Gastrocnemius medialis (tissue), 4 donors: Measurements from ENCODE around the gene CWC27. TPM values are rescaled to one million over a fixed set of nuclear protein-coding genes. Genes with fewer than 3 reads are reported as not detected.
A peak's percentile ranks its signal among the peaks of the same experiment; 100 is the strongest.

Source experiments
- ATAC-seq, 2 donors: fragments of 150-250 bp; one replicate each; pipeline ENCODE4 v1.9.1; 2016
- DNase-seq, 2 donors: peaks; one replicate each; pipeline ENCODE4 v3.0.0-alpha.2; 2019
- H3K27ac ChIP-seq, 4 donors: fragments of 200-600 bp; sonication (generic); 1 replicate in 1 of 4; 2 replicates in 3 of 4; pipeline ENCODE4 v1.5.1; 2016 to 2018; ENCODE audit warnings: mild to moderate bottlenecking in 2 of 4, moderate library complexity in 1 of 4
- H3K27me3 ChIP-seq, 3 donors: fragments of 200-600 bp; sonication (generic) in 2 of 3; 1 replicate in 1 of 3; 2 replicates in 2 of 3; pipeline versions ENCODE4 v1.5.1 to v1.6.0; 2016 to 2019; ENCODE audit warnings: mild to moderate bottlenecking in 1 of 3, moderate library complexity in 1 of 3
- H3K36me3 ChIP-seq, 2 donors: fragments of 200-600 bp; sonication (generic) in 1 of 2; one replicate each; pipeline ENCODE4 v1.5.1; 2017 to 2018
- H3K4me1 ChIP-seq, 2 donors: fragments of 200-600 bp; sonication (generic) in 1 of 2; one replicate each; pipeline ENCODE4 v1.5.1; 2016 to 2017; ENCODE audit warnings: mild to moderate bottlenecking in 2 of 2
- H3K4me3 ChIP-seq, 4 donors: fragments of 200-600 bp; sonication (generic) in 3 of 4; 1 replicate in 1 of 4; 2 replicates in 3 of 4; pipeline ENCODE4 v1.5.1; 2016 to 2019; ENCODE audit warnings: mild to moderate bottlenecking in 2 of 4
- H3K9me3 ChIP-seq, 3 donors: fragments of 200-600 bp; sonication (generic) in 2 of 3; 1 replicate in 1 of 3; 2 replicates in 2 of 3; pipeline ENCODE4 v1.5.1; 2016 to 2019
- CTCF ChIP-seq, 5 experiments: fragments of 450-650 bp in 3 of 5; fragments of 200-600 bp in 2 of 5; sonication (generic) in 2 of 5; IDR thresholded peaks in 4 of 5; conservative IDR thresholded peaks in 1 of 5; 1 replicate in 4 of 5; 2 replicates in 1 of 5; pipeline ENCODE4 v1.5.1; 2016 to 2019; ENCODE audit warnings: antibody characterized with exemption in 5 of 5, mild to moderate bottlenecking in 3 of 5, moderate library complexity in 3 of 5
- POLR2A ChIP-seq, 2 donors: fragments of 450-650 bp; IDR thresholded peaks; one replicate each; pipeline ENCODE4 v1.6.1; 2017; ENCODE audit warnings: antibody characterized with exemption in 2 of 2, mild to moderate bottlenecking in 2 of 2, moderate library complexity in 2 of 2
- in situ Hi-C, 4 donors: fragments of 200-750 bp; cut with MboI; loops; one replicate each; pipeline versions ENCODE4 v1.15.0 to v1.8.0; 2017; ENCODE audit warnings: low sequenced_read_pairs in 4 of 4
- intact Hi-C: fragments of 100-400 bp; cut with DNase I; formaldehyde crosslinking; loops from one replicate; pipeline ENCODE4 v1.15.1; 2023; ENCODE audit warnings: low total_unique reads
- total RNA-seq, 4 donors: library from RNA; depleted of rRNA; stranded (reverse); fragments of >200 nt; gene quantifications; one replicate each; pipeline versions ENCODE4 v1.1.0 to v1.2.3, GENCODE V29; 2016

CWC27 gene
- total RNA-seq, 4 donors from 2014 or later, result 8.4 to 10.7 (median 8.6) TPM

GRCh38 chr5:64775291-64775690, 6.6 kb downstream of the CWC27 start:
- no peak for ATAC-seq
- Histone ChIP-seq H3K27me3 (no peaks in the 10 kb centered on the region), H3K36me3 (no peaks in the 10 kb centered on the region), H3K4me1 (peaks cover 9 to 12% of the 10 kb centered on the region in 2 donors), H3K9me3 (no peaks in the 10 kb centered on the region), H3K4me3 (no peak overlapping the region), H3K27ac (no peak overlapping the region)
- in situ Hi-C loops, result no loop called here
- no peak for DNase-seq
- intact Hi-C loops, result no loop called here
- TF ChIP-seq POLR2A (IDR thresholded peaks at IDR 0.05) (no peak), CTCF (IDR thresholded peaks at IDR 0.05 in 4 of 5, conservative IDR thresholded peaks at IDR 0.05 in 1 of 5) (no peak)

DNA sequence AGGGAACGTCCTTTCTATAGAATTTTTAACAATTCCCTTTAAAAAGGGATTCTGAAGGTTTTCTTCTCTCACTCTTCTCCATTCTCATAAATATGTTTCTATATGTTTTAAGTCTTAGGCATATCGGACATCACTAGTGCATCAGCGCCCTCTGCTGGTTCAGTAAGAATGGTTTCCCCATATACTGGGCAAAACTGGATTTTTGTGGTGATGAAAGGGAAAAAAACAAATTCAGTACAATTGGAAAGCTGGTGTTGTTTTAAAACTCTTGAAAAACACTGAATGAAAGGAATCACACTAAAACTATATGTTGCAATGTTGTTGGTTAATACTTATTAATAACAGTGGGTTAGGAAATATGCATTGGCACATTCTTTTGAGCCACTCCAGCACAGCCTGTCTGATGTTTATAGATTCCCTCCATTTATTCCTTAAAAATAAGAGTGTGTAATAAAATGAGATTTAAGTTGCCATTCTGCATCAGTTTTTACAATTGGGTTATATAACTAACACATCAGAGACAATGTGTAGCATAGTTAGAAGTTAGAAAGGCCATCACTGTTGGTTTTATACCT, 15.8 kb downstream of the CWC27 start:
- peak; percentile 18 to 47 for DNase-seq
- in situ Hi-C loops, result loop anchor here (5.0 kb wide), 2 partner anchors 147 to 152 kb away; no protein-coding TSS in a partner anchor
- intact Hi-C loops, result loop anchor here (1.0 to 10.0 kb wide), 2 partner anchors 149 to 640 kb away; no protein-coding TSS in a partner anchor

GRCh38 chr5:64786372-64786771, 17.6 kb downstream of the CWC27 start:
- Histone ChIP-seq H3K9me3 (no peaks in the 10 kb centered on the region), H3K27ac (no peak overlapping the region), H3K36me3 (peaks cover 0 to 8% of the 10 kb centered on the region in 2 donors), H3K4me1 (no peaks in the 10 kb centered on the region), H3K27me3 (no peaks in the 10 kb centered on the region), H3K4me3 (no peak overlapping the region)
- no peak for DNase-seq
- no peak for TF ChIP-seq POLR2A (IDR thresholded peaks at IDR 0.05)
- TF ChIP-seq CTCF (IDR thresholded peaks at IDR 0.05 in 4 of 5, conservative IDR thresholded peaks at IDR 0.05 in 1 of 5), result no peak
- intact Hi-C loops, result loop anchor here (10.0 kb wide), 1 partner anchor 642 kb away; no protein-coding TSS in a partner anchor
- in situ Hi-C loops, result loop anchor here in 3 of 4 donors (5.0 kb wide), 1 partner anchor 154 kb away; no protein-coding TSS in a partner anchor
- ATAC-seq, result no peak

More for the DNA sequence above, 15.8 kb downstream of the CWC27 start:
- H3K27me3 ChIP-seq, result no peaks in the 10 kb centered on the region
- H3K4me1 ChIP-seq, result no peaks in the 10 kb centered on the region
- H3K27ac ChIP-seq, result no peak overlapping the region
- no peak overlapping the region for H3K4me3 ChIP-seq
- peaks cover 0 to 8% of the 10 kb centered on the region in 2 donors for H3K36me3 ChIP-seq
- TF ChIP-seq POLR2A (IDR thresholded peaks at IDR 0.05), result no peak
- peak; percentile 73 to 84 (median 78) for TF ChIP-seq CTCF (IDR thresholded peaks at IDR 0.05 in 4 of 5, conservative IDR thresholded peaks at IDR 0.05 in 1 of 5)
- no peaks in the 10 kb centered on the region for H3K9me3 ChIP-seq
- peak; percentile 52 to 81 for ATAC-seq

- Histone ChIP-seq H3K27ac (no peak overlapping the region), H3K4me1 (no peaks in the 10 kb centered on the region), H3K36me3 (peaks cover 0 to 8% of the 10 kb centered on the region in 2 donors), H3K9me3 (no peaks in the 10 kb centered on the region), H3K27me3 (no peaks in the 10 kb centered on the region), H3K4me3 (no peak overlapping the region)
- intact Hi-C loops (loop anchor here (10.0 kb wide), 1 partner anchor 643 kb away; no protein-coding TSS in a partner anchor), in situ Hi-C loops (loop anchor here in 3 of 4 donors (5.0 kb wide), 1 partner anchor 156 kb away; no protein-coding TSS in a partner anchor)
- DNase-seq (no peak), ATAC-seq (no peak)
- TF ChIP-seq CTCF (IDR thresholded peaks at IDR 0.05 in 4 of 5, conservative IDR thresholded peaks at IDR 0.05 in 1 of 5) (no peak), POLR2A (IDR thresholded peaks at IDR 0.05) (no peak)
Measured at GRCh38 chr5:64788156-64788555, 19.4 kb downstream of the CWC27 start.
